GM18498 (cell line): ENCODE data around the gene NOP9.
A peak's percentile ranks its signal among the peaks of the same experiment; 100 is the strongest.

ENCODE experiments used
- ATAC-seq: cut with Tn5 transposase; IDR thresholded peaks from one replicate; pipeline ENCODE4 v1.9.1; 2021; ENCODE audit warnings: mild to moderate bottlenecking, moderate library complexity; ENCODE audit not compliant: unreplicated experiment

NOP9 gene

DNA sequence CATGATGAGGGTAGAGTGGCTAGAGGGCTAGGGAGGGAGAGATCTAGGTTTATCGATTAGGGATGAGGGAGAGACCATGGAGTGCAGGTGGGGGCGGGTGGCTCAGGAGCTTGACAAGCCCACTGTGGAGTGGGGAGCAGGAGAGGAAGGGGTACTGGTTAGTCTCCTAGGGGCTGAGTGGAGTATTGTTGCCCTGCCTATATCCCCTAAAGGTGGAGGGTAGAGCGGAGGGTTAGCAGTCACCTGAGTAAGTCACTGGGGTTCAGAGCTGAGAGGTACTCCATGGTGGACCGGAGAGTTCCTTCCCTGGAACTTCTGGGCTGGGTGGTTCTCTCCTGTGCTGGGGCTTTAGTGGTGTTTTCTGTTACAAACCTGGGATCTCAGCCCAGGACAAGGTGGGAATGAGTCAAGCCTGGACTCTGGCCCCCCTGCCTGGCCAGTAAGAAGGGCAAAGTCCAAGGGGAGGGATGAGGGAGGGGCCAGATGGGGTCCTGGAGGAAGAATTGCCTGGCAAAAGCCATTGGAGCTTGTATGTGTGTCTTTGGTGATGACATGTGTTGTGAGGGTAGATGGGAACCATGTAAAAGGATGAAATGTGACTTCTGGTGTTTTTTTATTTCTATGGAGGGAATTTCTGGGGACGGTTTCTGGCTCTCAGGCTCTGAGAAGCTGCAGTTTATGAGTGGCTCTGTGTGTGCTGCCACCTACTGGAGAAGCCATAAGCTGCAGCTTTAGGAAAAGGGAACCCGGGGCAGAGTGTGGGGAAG, 8.1 kb downstream of the NOP9 start, which contains the start of gene CIDEB:
TSS of gene CIDEB (minus strand) at position 403 of the 767 bp plus-strand sequence. CDS start at position 284, 119 bp downstream.
- peak; percentile 35 for ATAC-seq

DNA sequence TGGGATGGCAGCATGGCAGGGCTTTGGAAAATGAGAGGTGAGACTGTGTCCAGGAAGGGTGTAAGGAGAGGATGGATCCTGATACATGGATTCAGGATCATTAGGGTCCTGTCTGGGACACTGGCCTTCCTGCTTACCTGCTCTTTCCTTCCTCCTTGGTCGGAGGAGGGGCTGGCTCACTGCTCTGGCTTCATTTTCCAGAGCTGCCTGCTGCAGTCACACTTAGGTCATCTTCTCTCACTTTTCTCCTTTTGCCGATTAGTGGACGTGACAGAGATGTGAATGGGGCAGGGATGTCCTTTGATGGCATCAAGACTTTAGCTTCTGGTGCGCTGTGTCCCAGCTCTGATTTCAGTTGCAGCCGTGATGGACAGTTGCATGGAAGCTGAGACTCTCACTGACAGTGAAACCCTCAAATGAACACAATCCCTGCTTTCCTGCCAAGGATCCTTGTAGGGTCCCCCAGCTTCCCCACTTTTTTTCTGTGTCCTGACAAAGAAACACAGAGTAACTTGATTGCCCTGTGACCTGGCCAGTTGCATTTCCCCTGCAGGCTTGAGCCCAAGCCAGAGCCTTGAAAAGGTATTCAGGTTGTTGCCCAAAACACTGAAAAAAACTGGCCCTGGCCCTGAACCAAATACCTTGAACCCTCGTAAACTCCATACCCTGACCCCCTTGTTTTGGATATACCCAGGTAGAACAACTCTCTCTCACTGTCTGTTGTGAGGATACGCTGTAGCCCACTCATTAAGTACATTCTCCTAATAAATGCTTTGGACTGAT, 8.9 kb downstream of the NOP9 start:
- no peak for ATAC-seq

DNA sequence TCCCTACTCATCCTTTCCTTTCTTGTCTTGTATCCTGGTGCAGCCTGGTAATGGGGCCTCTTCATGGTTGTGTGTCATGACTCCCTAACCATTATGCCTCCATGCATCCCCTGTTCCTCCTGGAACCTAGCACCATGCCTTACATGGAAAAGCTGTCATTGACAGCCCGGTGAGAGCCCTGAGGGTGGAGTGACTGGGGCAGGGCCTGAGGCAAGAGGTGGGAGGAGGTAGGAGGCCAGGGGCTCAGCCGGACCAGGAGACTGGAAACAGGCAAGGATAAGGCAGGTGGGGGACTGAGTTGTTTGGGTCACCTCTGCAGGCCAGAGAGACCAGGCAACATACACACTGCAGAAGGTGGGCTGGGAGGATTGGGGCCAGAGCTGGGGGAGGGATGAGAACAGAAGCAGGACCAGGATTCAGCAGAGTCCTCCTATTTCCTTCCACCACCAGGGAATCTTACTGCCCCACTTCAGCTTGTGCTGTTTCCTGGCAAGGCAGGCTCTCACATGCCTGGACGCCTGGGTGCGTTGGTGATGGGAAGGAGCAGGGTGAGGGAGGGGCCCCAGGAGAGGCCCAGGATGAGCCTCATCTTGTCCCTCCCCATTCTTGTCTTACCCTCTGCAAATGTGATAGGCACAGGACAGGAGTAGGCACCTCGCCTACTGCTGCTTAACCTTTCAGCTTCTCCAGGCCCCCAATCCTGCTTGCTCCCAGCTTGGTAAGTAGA, 10.1 kb downstream of the NOP9 start, which contains the start of gene LTB4R2:
TSS of gene LTB4R2 (plus strand) at position 603 of the 727 bp plus-strand sequence. CDS start 525 bp downstream, outside the sequence.
- ATAC-seq = no peak

DNA sequence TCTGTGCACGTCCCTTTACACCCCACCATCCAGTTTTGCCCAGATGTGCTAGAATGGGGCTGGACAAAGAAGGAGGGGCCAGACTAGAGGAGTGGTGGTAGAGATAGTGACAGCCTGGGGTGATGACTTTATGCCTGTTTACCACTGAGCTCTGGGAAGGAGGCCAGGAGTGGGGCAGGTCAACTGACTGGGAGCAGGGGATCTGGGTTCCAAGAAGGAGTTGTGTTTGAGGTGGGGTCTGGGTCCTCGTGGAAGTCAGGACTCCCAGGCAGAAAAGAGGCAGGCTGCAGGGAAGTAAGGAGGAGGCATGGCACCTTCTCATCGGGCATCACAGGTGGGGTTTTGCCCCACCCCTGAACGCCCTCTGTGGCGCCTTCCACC, 10.6 kb downstream of the NOP9 start:
- no peak for ATAC-seq

DNA sequence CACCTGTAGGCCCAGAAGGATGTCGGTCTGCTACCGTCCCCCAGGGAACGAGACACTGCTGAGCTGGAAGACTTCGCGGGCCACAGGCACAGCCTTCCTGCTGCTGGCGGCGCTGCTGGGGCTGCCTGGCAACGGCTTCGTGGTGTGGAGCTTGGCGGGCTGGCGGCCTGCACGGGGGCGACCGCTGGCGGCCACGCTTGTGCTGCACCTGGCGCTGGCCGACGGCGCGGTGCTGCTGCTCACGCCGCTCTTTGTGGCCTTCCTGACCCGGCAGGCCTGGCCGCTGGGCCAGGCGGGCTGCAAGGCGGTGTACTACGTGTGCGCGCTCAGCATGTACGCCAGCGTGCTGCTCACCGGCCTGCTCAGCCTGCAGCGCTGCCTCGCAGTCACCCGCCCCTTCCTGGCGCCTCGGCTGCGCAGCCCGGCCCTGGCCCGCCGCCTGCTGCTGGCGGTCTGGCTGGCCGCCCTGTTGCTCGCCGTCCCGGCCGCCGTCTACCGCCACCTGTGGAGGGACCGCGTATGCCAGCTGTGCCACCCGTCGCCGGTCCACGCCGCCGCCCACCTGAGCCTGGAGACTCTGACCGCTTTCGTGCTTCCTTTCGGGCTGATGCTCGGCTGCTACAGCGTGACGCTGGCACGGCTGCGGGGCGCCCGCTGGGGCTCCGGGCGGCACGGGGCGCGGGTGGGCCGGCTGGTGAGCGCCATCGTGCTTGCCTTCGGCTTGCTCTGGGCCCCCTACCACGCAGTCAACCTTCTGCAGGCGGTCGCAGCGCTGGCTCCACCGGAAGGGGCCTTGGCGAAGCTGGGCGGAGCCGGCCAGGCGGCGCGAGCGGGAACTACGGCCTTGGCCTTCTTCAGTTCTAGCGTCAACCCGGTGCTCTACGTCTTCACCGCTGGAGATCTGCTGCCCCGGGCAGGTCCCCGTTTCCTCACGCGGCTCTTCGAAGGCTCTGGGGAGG, 11.3 kb downstream of the NOP9 start, which contains the start of gene LTB4R:
TSS of gene LTB4R (plus strand) at position 857 of the 959 bp plus-strand sequence. CDS start 4,150 bp downstream, outside the sequence.
- ATAC-seq = peak; percentile 64

DNA sequence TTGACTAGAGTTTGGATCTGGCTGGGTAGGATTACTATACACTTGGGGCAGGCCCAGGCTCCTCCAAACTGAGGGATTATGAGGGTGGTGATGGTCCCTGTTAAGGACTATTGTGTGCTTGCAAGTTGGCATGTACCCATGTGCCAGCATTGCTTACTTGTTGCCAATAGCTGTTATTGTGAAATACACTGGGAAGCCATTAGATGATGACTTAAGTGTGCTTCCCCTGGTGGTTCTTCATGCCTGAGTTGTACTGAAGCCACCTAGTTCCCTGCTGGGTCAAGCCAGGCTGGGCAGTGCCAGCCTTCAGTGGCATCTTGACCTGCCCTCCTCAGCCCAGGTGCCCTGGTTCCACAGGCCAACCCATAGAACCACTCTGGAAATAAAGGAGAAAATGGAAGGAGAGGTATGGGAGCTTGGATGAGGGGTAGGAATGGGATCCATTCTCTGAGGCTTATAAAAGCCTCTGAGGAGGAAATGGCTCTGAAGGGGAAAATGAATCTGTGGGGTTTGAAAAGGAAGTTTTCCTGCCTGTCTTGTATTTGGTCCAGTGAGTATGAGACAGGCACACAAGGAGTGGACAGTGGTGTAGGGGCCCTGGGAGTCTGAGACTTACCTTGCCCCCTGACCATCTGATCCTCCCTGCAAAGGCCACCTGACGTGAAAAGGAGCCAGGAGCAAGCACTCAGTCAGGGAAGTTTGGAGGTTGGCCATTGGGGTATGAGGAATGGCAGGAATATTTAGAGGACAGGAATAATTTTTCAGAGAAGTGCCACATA, 12.4 kb downstream of the NOP9 start:
- ATAC-seq = no peak

DNA sequence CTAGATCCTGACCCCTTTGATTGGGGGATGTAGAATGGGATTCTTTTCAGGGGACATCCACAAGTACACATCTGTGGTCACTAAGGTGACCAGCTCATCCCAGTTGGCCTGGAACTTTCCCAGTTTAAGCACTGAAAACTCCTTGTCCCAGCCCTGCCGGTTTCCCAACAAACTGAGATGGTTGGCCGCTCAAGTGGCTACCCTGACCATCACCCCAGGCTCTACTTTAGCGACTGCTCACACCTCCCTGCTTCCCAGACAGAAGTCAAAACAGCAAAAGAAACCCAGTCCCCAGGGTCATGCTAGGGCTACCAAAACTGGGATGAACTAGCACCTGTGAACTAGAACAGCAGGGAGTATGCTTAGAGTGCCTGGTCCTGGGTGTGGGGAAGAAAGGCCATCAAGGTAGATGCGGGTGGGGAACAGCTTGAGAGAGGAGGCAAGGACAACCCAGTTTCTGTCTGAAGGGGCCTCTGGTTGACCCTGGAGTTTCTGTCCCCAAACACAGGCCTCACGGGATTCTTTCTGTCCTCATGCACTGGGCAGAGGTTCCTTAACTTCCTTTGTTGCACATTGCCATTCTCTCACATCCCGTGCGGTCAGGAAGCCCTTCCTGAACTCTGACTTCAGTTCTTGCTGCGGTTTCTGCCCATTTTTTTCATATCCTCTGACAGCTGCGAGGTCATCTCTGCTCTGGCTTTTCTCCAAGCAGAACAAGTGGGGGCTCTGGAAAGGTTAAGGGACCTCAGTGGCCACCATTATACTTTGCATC, 13.3 kb downstream of the NOP9 start:
- ATAC-seq = no peak

DNA sequence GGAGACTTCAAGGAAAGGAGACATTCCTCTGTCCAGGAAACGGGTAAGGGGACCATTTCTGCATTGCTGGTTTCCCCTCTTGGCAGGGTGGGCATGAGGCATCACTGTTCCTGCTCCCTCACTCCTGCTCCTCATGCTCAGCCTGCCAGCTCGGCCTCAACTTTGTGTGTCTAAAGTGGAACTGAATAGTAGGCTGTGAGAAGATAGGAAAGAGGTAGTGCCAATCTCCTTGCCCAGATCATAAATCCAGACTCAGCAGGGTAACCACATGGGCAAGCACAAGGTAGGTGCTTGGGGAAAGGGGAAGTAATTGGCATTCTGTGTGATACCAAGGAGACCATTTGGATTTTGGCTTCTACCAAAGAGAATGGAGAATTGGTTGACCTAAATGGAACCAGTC, 14.3 kb downstream of the NOP9 start:
- ATAC-seq = no peak

DNA sequence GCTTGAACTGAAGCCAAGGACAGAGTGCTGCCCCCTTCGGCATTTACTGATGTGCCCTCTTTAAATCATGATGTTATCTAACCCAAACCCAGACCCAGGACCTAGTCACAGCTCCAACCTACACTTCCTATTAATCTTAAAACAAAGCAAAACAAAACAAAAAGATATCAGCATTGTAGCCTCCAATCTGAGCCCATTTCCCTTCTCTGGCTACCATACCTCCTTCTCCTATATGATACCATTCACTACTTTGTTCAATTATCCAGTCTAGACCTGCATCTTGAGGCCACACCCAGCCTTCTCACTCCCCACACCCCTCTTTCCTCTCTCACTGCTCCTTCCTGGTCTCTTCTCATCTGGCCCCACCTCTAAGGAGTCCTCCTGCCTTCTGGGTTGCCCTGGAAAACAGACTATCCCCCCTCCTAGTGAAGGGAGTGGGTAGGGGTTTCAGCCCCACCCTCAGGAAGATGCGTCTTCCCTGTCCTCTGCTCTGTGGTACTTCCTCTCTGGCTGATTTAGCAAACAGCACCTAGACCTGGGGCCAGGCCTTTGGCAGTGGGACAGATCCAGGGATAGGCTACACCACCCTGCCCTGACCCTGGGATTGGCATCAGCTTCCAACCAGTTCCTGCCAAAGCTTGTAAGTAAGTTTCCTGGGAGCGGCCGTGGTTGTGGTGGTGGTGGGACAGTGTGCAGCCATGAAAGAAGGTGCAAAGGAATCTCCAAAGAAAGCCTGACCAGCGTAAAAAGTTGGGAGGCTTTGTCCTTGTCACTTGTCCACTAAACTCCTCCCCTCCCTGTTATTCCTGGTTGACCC, 14.9 kb downstream of the NOP9 start:
- no peak for ATAC-seq

DNA sequence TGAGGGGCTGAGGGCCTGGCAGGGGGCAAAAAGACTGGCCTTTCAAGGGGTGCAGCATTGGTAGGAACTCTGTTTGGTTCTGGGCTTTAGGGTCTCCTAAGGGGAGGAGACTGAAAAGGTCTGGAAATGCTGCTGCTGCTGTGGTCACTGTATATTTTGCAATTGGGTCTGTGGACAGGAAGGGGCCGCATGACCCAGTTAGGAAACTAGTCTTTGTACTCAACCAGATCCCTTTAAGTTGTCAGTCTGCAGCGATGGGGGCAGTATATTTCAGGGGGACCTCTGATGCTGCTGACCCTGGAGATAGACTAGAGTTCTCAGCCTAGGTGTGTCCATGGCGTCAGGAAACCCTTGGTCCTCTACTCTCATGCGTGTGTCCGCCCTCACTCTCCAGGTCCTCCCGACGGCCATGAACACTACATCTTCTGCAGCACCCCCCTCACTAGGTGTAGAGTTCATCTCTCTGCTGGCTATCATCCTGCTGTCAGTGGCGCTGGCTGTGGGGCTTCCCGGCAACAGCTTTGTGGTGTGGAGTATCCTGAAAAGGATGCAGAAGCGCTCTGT, 15.7 kb downstream of the NOP9 start:
- no peak for ATAC-seq

DNA sequence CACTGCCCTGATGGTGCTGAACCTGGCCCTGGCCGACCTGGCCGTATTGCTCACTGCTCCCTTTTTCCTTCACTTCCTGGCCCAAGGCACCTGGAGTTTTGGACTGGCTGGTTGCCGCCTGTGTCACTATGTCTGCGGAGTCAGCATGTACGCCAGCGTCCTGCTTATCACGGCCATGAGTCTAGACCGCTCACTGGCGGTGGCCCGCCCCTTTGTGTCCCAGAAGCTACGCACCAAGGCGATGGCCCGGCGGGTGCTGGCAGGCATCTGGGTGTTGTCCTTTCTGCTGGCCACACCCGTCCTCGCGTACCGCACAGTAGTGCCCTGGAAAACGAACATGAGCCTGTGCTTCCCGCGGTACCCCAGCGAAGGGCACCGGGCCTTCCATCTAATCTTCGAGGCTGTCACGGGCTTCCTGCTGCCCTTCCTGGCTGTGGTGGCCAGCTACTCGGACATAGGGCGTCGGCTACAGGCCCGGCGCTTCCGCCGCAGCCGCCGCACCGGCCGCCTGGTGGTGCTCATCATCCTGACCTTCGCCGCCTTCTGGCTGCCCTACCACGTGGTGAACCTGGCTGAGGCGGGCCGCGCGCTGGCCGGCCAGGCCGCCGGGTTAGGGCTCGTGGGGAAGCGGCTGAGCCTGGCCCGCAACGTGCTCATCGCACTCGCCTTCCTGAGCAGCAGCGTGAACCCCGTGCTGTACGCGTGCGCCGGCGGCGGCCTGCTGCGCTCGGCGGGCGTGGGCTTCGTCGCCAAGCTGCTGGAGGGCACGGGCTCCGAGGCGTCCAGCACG, 16.4 kb downstream of the NOP9 start:
- no peak for ATAC-seq

DNA sequence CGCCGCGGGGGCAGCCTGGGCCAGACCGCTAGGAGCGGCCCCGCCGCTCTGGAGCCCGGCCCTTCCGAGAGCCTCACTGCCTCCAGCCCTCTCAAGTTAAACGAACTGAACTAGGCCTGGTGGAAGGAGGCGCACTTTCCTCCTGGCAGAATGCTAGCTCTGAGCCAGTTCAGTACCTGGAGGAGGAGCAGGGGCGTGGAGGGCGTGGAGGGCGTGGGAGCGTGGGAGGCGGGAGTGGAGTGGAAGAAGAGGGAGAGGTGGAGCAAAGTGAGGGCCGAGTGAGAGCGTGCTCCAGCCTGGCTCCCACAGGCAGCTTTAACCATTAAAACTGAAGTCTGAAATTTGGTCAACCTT, 16.9 kb downstream of the NOP9 start:
- no peak for ATAC-seq

DNA sequence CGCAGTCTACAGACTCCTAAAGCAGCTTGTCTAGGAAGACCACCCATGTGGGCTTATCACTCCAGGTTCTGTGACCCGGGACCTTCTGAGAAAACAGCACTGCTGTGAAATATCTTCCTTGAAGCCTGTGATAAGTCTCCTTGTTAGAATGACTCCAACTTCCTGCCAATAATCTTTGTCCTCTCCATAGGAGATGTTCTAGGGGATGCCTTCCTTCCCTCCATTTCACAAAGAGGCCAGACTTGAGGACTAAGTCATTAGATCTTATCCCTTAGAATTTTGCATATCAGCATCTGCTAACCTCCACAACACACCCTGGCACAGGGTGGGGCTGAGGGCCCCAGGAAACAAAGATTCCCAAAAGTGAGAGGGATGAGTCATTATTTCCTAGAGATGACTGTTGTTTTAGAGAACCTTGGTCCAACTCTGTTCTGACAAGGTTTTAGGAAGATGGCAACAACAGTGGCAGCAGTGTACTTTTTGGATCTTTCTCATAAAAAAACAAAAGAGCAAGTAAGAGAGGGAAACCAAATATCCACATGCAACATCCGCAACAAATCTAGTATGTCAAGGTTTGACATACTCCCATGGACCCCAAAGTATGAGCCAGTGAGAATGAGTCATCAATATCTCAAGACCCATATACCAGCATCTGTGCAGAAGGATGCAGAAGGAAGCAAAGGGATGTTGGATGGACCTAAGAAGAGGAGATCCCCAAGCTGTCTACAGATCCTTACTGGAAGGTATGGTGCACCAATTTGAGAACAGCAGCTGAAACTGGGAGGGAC, 17.7 kb downstream of the NOP9 start:
- ATAC-seq = no peak

DNA sequence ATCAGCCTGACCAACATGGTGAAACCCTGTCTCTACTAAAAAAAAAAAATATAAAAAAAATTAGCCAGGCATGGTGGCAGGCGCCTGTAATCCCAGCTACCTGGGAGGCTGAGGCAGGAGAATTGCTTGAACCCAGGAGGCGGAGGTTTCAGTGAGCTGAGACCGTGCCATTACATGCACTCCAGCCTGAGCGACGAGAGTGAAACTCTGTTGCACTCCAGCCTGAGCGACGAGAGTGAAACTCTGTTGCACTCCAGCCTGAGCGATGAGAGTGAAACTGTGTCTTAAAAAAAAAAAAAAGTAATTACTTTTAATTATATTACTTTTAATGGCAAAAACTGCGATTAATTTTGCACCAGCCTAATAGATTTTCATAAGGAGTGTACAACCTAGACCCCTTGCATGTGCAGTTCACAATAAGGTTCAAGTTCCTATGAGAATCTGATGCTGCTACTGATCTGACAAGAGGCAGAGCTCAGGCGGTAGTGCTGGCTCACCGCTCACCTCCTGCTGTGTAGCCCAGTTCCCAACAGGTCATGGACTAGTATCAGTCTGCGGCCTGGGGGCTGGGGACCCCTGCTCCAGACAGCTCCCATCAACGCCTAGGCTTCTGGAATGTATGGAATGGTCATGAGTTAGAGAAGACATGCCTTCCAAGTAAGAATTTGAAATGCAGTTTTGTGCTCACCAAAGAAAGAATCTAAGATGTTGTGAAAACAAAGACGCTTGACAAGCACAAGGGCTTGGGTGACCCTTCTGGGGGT, 21.7 kb downstream of the NOP9 start:
- ATAC-seq = no peak

DNA sequence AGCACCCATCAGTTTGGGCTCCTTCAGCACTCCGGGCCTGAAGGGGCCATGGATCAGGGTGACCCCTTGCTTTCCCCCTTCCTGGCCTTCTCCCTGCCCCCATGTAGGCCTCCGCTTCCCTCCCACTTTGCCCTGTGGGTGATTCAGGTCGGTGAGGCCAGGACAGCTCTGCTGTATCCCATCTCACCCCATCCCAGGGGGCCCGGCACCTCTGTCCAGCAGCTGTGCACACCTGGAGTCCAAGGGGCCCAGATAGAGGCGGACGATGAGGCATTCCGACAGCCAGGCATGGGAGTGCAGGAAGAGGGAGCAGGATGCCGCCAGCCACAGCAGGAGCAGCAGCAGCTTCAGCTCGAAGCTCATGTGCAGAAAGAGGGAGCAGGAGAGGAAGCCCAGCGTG, 23.0 kb downstream of the NOP9 start:
- no peak for ATAC-seq
